Measurements from ENCODE around the gene AFF1.

The AFF1 gene

GRCh38 chr4:86967073-86967472 is 32.3 kb downstream of the AFF1 start:
- H3K4me1 ChIP-seq = peaks cover 0 to 24% (median 12%) of the 10 kb centered on the region in 4 donors
- TF ChIP-seq CTCF (IDR thresholded peaks at IDR 0.05) = no peak
- no peaks in the 10 kb centered on the region for H3K27me3 ChIP-seq
- no peaks in the 10 kb centered on the region for H3K9me3 ChIP-seq
- H3K36me3 ChIP-seq = no peaks in the 10 kb centered on the region
- no peak overlapping the region for H3K4me3 ChIP-seq
- no peak for DNase-seq
- no peak overlapping the region for H3K27ac ChIP-seq
- intact Hi-C loops (cut with DNase I; ENCODE audit: low total_unique reads) = no loop called here

GRCh38 chr4:86967798-86968197 is 33.0 kb downstream of the AFF1 start:
- no peak overlapping the region for H3K4me3 ChIP-seq
- peaks cover 0 to 30% (median 12%) of the 10 kb centered on the region in 4 donors for H3K4me1 ChIP-seq
- TF ChIP-seq CTCF (IDR thresholded peaks at IDR 0.05) = no peak
- H3K9me3 ChIP-seq = no peaks in the 10 kb centered on the region
- no peaks in the 10 kb centered on the region for H3K27me3 ChIP-seq
- H3K36me3 ChIP-seq = no peaks in the 10 kb centered on the region
- H3K27ac ChIP-seq = no peak overlapping the region
- intact Hi-C loops (cut with DNase I; ENCODE audit: low total_unique reads) = no loop called here
- DNase-seq = no peak

- no peak for DNase-seq
- TF ChIP-seq CTCF (IDR thresholded peaks at IDR 0.05) = no peak
- H3K4me3 ChIP-seq = no peak overlapping the region
- H3K27me3 ChIP-seq = no peaks in the 10 kb centered on the region
- peaks cover 0 to 38% (median 15%) of the 10 kb centered on the region in 4 donors for H3K4me1 ChIP-seq
- H3K9me3 ChIP-seq = no peaks in the 10 kb centered on the region
- intact Hi-C loops (cut with DNase I; ENCODE audit: low total_unique reads) = no loop called here
- no peaks in the 10 kb centered on the region for H3K36me3 ChIP-seq
- no peak overlapping the region for H3K27ac ChIP-seq
These were observed 33.7 kb downstream of the AFF1 start for GRCh38 chr4:86968547-86968946.

- DNase-seq = no peak
- H3K27ac ChIP-seq = no peak overlapping the region
These were observed 35.9 kb downstream of the AFF1 start for GRCh38 chr4:86970447-86971354.

GRCh38 chr4:86971355-86971683 is 36.5 kb downstream of the AFF1 start:
- Histone ChIP-seq H3K4me3 (no peak overlapping the region), H3K27ac (no peak overlapping the region), H3K27me3 (no peaks in the 10 kb centered on the region), H3K4me1 (peaks cover 0 to 44% (median 17%) of the 10 kb centered on the region in 4 donors), H3K9me3 (no peaks in the 10 kb centered on the region), H3K36me3 (no peaks in the 10 kb centered on the region)
- intact Hi-C loops (cut with DNase I; ENCODE audit: low total_unique reads) = no loop called here
- no peak for DNase-seq
- TF ChIP-seq CTCF (IDR thresholded peaks at IDR 0.05) = no peak

More at GRCh38 chr4:86970447-86971354, 35.9 kb downstream of the AFF1 start:
- intact Hi-C loops (cut with DNase I; ENCODE audit: low total_unique reads) = no loop called here
- Histone ChIP-seq H3K27me3 (no peaks in the 10 kb centered on the region), H3K36me3 (no peaks in the 10 kb centered on the region), H3K4me3 (no peak overlapping the region), H3K4me1 (peaks cover 0 to 44% (median 17%) of the 10 kb centered on the region in 4 donors), H3K9me3 (no peaks in the 10 kb centered on the region)
- no peak for TF ChIP-seq CTCF (IDR thresholded peaks at IDR 0.05)

Data from tibial artery (tissue), 4 donors.